ENCODE measurements around the gene MORC3. TPM values are rescaled to one million over a fixed set of nuclear protein-coding genes. Genes with fewer than 3 reads are reported as not detected.
A peak's percentile ranks its signal among the peaks of the same experiment; 100 is the strongest.

The MORC3 gene
- total and polyA plus RNA-seq, 9 of the 15 experiments (the other 6 are each of a cell fraction or from before 2014, with no cell fraction given) = 12.7 to 53.7 (median 36.0) TPM

DNA sequence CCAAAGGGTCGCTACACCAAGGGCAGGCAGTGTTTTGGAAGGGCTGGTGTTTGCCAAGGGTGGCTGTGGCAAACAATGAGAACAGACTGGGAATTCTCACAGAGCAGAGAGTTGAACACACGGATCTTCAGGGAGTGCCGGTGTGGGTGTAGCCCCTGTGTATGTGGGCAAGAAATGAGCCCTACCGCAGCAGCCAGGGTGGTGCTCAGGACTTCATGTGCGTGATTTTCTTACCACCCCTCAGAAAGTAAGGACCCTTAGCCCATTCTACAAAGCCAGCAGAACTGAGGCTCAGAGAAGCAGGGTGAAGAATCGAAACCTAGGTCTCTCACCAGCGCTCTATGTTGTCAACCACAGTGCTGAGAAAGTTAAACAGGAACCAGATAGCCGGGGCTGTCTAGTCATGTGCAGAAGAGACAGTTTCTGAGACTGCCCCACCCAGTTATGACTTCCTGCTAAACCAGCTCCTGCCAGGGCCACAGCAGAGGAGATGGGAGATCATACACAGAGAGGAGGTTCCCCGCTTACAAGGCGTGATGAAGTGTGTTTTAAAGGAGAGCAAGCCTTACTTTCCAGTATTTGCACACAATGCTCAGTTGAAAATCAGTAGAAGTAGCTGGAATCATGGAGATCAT lies 21.9 kb upstream of the MORC3 start (continued):
- TF ChIP-seq, protein P1, sequence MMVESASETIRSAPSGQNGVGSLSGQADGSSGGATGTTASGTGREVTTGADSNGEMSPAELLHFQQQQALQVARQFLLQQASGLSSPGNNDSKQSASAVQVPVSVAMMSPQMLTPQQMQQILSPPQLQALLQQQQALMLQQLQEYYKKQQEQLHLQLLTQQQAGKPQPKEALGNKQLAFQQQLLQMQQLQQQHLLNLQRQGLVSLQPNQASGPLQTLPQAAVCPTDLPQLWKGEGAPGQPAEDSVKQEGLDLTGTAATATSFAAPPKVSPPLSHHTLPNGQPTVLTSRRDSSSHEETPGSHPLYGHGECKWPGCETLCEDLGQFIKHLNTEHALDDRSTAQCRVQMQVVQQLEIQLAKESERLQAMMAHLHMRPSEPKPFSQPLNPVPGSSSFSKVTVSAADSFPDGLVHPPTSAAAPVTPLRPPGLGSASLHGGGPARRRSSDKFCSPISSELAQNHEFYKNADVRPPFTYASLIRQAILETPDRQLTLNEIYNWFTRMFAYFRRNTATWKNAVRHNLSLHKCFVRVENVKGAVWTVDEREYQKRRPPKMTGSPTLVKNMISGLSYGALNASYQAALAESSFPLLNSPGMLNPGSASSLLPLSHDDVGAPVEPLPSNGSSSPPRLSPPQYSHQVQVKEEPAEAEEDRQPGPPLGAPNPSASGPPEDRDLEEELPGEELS (CRISPR knock-in tag; IDR thresholded peaks at IDR 0.05; ENCODE audit: borderline replicate concordance) = no peak
- TF ChIP-seq MCM2 (IDR thresholded peaks at IDR 0.05; ENCODE audit: low read depth) = no peak
- TF ChIP-seq JUNB (CRISPR knock-in tag; conservative IDR thresholded peaks at IDR 0.05) = 0 out of 2 replicates have a peak, but pooled peaks have one; percentile 5
- no peak for TF ChIP-seq TRIM25 (IDR thresholded peaks at IDR 0.05; ENCODE audit: borderline replicate concordance)
- TF ChIP-seq ELK1 (CRISPR knock-in tag; IDR thresholded peaks at IDR 0.05) = no peak
- no peak for TF ChIP-seq E4F1 (CRISPR knock-in tag; IDR thresholded peaks at IDR 0.05; ENCODE audit: borderline replicate concordance)
- no peak for TF ChIP-seq CBX8 (IDR thresholded peaks at IDR 0.05; ENCODE audit: borderline replicate concordance, extremely low read depth, low read depth, low read length, poor library complexity, severe bottlenecking)
- 0 out of 2 replicates have a peak, but pooled peaks have one; percentile 44 for TF ChIP-seq ZNF586 (CRISPR knock-in tag; conservative IDR thresholded peaks at IDR 0.05)
- no peak for TF ChIP-seq MEF2D (tag; conservative IDR thresholded peaks at IDR 0.05; ENCODE audit: low read depth)
- no peak for TF ChIP-seq GMEB1 (CRISPR knock-in tag; IDR thresholded peaks at IDR 0.05)
- no peak for TF ChIP-seq ZSCAN32 (CRISPR knock-in tag; IDR thresholded peaks at IDR 0.05)
- no peak for TF ChIP-seq ZNF184 (CRISPR knock-in tag; IDR thresholded peaks at IDR 0.05)
- TF ChIP-seq EHMT2 (IDR thresholded peaks at IDR 0.05) = no peak
- TF ChIP-seq CC2D1A (IDR thresholded peaks at IDR 0.05) = no peak
- TF ChIP-seq, protein P2, sequence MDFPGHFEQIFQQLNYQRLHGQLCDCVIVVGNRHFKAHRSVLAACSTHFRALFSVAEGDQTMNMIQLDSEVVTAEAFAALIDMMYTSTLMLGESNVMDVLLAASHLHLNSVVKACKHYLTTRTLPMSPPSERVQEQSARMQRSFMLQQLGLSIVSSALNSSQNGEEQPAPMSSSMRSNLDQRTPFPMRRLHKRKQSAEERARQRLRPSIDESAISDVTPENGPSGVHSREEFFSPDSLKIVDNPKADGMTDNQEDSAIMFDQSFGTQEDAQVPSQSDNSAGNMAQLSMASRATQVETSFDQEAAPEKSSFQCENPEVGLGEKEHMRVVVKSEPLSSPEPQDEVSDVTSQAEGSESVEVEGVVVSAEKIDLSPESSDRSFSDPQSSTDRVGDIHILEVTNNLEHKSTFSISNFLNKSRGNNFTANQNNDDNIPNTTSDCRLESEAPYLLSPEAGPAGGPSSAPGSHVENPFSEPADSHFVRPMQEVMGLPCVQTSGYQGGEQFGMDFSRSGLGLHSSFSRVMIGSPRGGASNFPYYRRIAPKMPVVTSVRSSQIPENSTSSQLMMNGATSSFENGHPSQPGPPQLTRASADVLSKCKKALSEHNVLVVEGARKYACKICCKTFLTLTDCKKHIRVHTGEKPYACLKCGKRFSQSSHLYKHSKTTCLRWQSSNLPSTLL (IDR thresholded peaks at IDR 0.05) = no peak
- TF ChIP-seq ZNF764 (CRISPR knock-in tag; IDR thresholded peaks at IDR 0.05; ENCODE audit: low read depth) = no peak
